Memory B cell (primary cell): Measurements from ENCODE around the gene XPO6.
A peak's percentile ranks its signal among the peaks of the same experiment; 100 is the strongest.

Experiments used
- ATAC-seq: fragments of 150-1000 bp; cut with Tn5 transposase; 2 replicates; pipeline ENCODE4 v1.10.0; 2021; ENCODE audit warnings: low read depth, mild to moderate bottlenecking, moderate library complexity
- DNase-seq, 2 donors: peaks; one replicate each; pipeline ENCODE4 v3.0.0; 2022; ENCODE audit warnings: low spot score in 2 of 2
- H3K27ac Mint-ChIP-seq: one replicate; pipeline ENCODE4 v1.8.0; 2022; ENCODE audit warnings: mild to moderate bottlenecking, moderate library complexity, mixed read lengths
- H3K27me3 Mint-ChIP-seq: one replicate; pipeline ENCODE4 v1.8.0; 2022; ENCODE audit warnings: mixed read lengths
- H3K36me3 Mint-ChIP-seq: one replicate; pipeline ENCODE4 v1.8.0; 2022; ENCODE audit warnings: mild to moderate bottlenecking, mixed read lengths
- H3K4me1 Mint-ChIP-seq: one replicate; pipeline ENCODE4 v1.8.0; 2022; ENCODE audit warnings: mixed read lengths
- H3K4me3 Mint-ChIP-seq: one replicate; pipeline ENCODE4 v1.8.0; 2022; ENCODE audit warnings: mild to moderate bottlenecking, moderate library complexity, mixed read lengths
- H3K9me3 Mint-ChIP-seq: one replicate; pipeline ENCODE4 v1.8.0; 2022; ENCODE audit warnings: mixed read lengths

XPO6 gene

DNA sequence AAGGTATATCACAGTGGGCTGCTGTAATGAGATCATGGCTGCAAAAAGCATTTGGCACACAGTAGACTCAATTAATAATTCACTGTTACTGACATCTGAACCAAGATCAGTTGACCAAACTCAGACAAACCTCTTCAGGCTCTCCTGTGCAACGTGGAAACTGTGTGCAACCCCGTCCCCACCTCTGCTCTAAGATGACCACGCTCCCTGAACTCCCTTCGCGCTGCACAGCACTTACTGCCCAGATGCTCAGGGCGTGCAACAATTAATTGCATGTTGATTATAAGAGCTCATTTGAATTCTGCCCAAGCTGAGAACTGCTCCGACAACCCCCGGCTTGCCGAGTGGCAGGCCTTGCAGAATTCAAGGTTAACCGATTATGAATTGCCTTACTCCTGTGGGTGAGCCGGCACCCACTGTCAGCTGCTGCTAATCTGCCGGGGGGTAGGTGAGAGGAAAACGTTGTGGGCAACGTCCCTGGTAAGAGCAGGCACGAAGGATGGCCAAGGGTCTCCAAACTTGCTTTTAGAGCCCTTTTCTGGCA lies 147.0 kb downstream of the XPO6 start:
- H3K4me3 Mint-ChIP-seq: no peak overlapping the region
- H3K36me3 Mint-ChIP-seq: no peaks in the 10 kb centered on the region
- no peak for ATAC-seq

DNA sequence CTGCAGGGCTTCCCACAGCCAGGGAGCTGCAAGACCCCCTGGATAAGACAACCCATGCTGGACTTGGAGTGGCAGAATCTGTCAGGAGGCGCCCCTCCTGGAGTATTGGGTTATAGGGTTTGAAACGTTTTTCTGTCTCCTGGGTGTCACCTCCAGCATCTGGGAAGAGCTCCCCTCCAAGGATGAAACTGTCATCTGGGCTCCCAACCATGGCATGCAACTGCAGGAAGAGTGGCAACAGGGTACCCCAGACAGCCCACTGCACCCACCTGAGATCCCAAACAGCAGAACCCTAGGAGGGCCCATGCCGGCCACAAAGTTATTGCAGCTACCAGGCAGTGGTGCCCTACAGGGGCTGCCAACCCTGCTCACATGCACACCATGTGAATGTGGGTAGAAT lies 147.6 kb downstream of the XPO6 start:
- ATAC-seq: no peak
- H3K9me3 Mint-ChIP-seq: no peaks in the 10 kb centered on the region
- H3K27ac Mint-ChIP-seq: no peak overlapping the region
- DNase-seq: no peak
- H3K4me3 Mint-ChIP-seq: no peak overlapping the region
- no peaks in the 10 kb centered on the region for H3K36me3 Mint-ChIP-seq
- no peaks in the 10 kb centered on the region for H3K4me1 Mint-ChIP-seq
- peaks cover 37% of the 10 kb centered on the region for H3K27me3 Mint-ChIP-seq

More for the DNA sequence above, 147.0 kb downstream of the XPO6 start:
- H3K27me3 Mint-ChIP-seq: peaks cover 31% of the 10 kb centered on the region
- no peaks in the 10 kb centered on the region for H3K9me3 Mint-ChIP-seq
- H3K27ac Mint-ChIP-seq: no peak overlapping the region
- DNase-seq: no peak
- no peaks in the 10 kb centered on the region for H3K4me1 Mint-ChIP-seq

DNA sequence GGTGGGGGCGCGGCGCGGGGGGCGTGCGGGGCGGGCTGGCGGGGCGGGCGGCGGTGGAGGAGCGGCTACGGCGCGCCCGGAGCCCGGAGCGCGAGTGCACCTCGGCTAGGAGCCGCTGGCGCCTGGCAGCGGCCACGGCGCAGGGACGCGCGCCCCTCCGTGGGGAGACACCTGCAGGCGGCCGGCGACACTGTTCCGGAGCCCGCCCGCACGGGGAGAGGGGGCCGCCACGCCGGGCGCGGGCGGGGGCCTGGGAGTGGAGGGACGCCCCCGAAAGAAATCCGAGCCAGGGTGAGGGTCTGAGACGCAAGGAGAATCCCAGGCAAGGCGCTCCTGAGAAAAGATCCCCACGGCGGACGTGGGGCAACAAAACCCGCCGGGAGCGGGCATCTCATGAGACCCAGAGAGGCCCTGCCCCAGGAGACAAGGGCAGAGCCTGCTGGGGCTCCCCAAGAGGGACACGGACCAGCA lies 148.1 kb downstream of the XPO6 start, which contains the start of gene GSG1L:
Gene GSG1L (minus strand): TSS at position 124 of the 471 bp plus-strand sequence. CDS start 290 bp downstream, outside the sequence.
- Mint-ChIP-seq H3K27ac (no peak within 1 kb of the TSS), H3K4me1 (no peaks in the 10 kb centered on the region), H3K4me3 (peak within 1 kb of the TSS; percentile 66), H3K36me3 (no peaks in the 10 kb centered on the region), H3K27me3 (peaks cover 37% of the 10 kb centered on the region), H3K9me3 (no peaks in the 10 kb centered on the region)
- DNase-seq (no peak), ATAC-seq (peak; percentile 42)

DNA sequence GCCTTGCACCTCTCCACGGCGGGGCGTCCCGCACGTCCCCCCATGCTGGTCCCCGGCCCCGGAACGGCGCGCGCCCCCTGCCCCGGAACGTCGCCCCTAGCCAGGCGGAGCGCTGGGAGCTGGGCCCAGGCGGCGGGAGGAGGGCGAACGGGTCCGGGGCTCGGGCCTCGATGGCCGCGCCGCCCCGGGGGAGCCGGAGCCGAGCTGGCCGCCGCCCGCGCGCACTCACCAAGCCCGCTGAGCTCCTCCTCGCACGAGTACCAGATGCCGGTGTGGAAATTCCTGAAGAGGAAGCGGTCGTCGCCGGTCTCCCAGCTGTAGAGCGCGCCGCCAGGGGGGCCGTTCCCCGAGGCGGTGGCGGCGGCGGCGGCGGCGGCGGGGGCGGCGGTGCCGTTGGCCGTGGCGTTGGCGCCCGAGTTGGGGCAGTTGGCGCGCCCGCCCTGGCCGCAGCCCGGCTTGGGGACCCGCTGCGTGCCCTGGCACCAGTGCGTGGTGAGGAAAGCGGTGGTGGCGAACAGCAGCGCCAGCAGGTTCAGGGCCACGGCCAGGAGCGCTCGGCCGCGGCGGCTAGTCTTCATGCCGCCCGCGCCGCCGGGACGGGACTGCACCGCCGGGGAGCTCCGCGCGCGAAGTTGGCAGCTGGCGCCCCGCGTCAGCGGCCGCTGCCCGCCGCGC lies 148.8 kb downstream of the XPO6 start:
- DNase-seq (no peak), ATAC-seq (peak; percentile 37)
- Mint-ChIP-seq H3K4me3 (no peak overlapping the region), H3K36me3 (no peaks in the 10 kb centered on the region), H3K27me3 (peaks cover 37% of the 10 kb centered on the region), H3K27ac (no peak overlapping the region), H3K4me1 (no peaks in the 10 kb centered on the region), H3K9me3 (no peaks in the 10 kb centered on the region)

DNA sequence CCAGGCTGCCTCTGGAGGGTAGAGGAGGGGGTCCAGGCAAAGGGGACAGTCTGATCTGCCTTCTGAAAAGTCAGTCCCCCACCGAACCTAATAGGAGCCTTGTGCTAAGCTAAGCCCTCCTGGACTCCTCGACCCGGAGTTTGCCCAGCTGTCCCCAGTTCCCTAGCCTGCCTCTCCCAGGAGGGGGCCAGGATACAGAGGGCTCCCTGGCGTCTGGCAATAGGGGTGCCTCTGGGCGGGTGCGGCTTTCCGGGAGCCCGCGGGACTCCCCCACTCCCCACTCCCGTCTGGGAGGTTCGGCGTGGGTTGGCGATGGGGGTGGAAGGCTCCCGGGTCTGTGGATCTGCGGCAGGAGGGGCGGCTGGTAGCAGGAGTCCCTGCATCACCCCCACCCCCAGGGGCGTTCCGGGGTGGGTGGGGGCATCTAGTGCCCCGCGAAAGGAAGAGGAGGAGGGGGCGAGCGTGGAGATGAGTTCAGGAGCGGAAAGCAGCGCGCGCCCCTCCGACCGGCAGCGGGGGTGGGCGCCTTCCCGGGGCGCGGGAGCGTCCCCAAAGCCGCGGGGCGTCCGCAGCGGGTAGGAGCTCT lies 149.4 kb downstream of the XPO6 start:
- no peaks in the 10 kb centered on the region for H3K4me1 Mint-ChIP-seq
- ATAC-seq: no peak
- H3K4me3 Mint-ChIP-seq: peak overlapping the region; percentile 66
- peaks cover 33% of the 10 kb centered on the region for H3K27me3 Mint-ChIP-seq
- no peak overlapping the region for H3K27ac Mint-ChIP-seq
- DNase-seq: no peak
- no peaks in the 10 kb centered on the region for H3K36me3 Mint-ChIP-seq
- no peaks in the 10 kb centered on the region for H3K9me3 Mint-ChIP-seq

DNA sequence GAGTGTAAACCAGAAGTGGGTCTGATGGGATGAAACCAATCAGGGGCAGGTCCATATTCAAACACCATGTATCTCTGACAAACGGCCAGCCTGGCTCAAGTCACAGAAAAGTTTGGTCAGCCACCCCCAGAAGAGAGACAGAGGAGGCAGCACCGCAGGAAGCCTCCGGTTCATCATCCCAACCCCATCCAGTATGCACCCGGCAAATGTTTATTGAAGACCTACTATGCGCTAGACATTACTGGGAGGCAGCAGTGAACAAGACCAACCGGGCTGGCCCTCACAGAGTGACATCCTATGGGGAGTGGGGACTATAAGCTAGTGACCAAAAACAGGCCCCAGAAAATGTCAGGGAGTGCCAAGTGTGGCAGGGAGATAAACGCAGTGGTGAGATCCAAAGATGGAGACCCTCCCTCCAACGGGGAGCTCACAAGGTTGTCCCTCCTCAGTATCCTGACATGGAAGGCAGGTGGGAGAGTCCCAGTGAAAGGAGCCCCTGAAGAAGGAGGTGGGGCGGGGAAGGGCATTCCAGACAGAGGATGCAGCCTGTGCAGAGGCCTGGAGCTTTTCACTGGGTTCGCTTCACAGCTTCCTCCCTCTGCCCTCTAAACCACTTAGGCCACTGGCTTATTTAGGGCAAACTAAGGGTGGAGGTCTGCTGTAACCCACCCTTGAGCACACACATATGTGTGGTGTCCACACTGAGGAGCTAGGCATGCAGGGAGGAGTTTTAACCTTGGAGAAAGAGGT lies 150.2 kb downstream of the XPO6 start:
- Mint-ChIP-seq H3K4me1 (no peaks in the 10 kb centered on the region), H3K36me3 (no peaks in the 10 kb centered on the region), H3K27ac (no peak overlapping the region), H3K9me3 (no peaks in the 10 kb centered on the region), H3K4me3 (no peak overlapping the region), H3K27me3 (peaks cover 33% of the 10 kb centered on the region)
- DNase-seq (no peak), ATAC-seq (no peak)

DNA sequence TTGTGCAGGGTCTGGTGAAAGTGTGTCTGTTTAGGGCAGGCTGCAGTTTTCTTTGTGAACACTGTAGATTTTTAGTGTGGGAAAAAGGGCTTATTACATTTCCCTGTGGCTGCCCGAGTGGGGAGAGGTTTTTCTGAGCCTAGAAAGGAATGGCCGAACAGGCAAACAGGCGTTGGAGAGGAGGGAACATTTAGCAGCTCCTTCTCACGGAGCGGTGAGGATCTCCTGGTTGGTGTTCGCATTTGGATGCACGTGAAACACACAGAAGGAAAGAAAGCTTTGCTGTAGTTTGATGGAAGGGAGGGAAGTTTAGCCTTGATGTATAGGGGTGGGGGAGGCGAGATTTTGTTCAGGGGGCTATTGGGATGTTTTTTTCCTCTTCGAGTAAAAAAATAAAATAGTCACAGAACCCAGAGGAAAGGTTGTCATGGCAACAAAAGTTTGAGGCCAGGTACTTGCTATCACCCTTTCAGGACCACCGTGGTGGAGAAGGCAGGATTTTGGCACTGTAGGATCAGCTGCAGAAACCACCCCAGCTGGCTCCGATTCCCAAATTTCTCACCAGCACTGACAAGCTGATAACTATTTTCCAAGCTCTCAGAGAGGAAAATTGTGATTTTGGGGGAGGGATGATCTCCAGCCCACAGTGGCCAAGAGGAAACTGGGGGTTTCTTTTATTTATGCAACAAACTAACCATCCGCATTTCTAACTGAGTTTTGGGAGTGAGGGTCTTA lies 151.8 kb downstream of the XPO6 start:
- H3K27ac Mint-ChIP-seq: no peak overlapping the region

DNA sequence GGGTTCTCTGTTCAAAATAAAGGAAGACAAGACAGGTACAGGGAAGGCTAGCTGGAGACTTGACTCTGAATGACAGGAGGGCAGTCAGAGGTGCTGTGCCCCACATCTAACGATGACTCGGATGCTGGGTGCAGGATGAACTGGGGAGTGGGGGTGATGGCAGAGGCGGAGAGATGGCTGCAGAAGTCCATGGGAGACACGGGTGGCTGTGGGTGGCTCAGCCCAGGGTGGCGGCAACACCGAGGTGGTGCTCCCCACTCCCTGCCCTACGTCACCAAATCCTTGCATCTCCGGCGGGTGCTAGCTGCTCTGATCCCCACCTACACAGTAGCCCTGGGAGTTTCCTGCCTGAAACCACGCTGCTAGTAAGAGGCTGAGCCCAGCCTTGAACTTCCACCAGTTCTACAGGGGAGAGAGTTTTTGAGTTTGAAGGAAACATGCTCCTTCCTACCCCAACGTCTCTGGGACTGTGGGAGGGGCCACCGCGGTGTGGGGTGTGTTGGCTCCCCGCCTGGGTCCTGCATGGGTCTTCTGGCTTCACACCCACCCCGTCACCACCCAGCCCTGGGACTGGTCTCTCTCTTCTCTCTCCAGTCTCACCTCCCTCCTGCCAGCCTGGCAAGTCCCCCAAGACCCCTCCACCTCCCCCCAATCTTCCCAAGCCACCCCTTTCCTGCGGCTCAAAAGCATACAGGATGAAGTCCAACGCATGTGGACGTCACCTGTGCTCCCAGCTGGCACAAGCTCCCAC lies 152.8 kb downstream of the XPO6 start:
- ATAC-seq (no peak), DNase-seq (no peak)
- Mint-ChIP-seq H3K36me3 (no peaks in the 10 kb centered on the region), H3K4me3 (no peak overlapping the region), H3K4me1 (no peaks in the 10 kb centered on the region), H3K27ac (no peak overlapping the region), H3K9me3 (no peaks in the 10 kb centered on the region), H3K27me3 (peaks cover 24% of the 10 kb centered on the region)

More for the DNA sequence above, 151.8 kb downstream of the XPO6 start:
- Mint-ChIP-seq H3K4me3 (no peak overlapping the region), H3K4me1 (no peaks in the 10 kb centered on the region), H3K27me3 (peaks cover 26% of the 10 kb centered on the region), H3K9me3 (no peaks in the 10 kb centered on the region), H3K36me3 (no peaks in the 10 kb centered on the region)
- ATAC-seq: no peak
- DNase-seq: no peak

DNA sequence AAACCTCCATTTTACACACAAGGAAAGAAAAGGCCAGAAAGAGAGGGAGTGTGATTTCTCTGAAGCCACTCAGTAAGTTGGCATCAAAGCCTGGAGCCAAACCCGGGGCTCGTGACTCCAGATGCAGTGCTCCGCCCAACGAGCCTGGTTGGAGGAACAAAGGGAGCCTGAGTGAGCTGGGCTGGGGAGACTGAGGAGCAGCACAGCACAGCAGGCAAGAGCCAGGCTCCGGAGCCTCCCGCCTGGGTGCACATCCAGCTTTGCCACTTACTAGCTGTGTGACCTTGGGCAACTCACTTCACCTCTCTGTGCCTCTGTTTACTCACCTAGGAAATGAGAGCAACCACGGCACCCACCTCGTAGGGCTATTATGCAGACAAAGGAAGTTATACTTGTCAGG lies 153.8 kb downstream of the XPO6 start:
- DNase-seq (no peak), ATAC-seq (no peak)
- H3K27me3 Mint-ChIP-seq: peaks cover 30% of the 10 kb centered on the region
- no peak overlapping the region for H3K27ac Mint-ChIP-seq
- H3K36me3 Mint-ChIP-seq: no peaks in the 10 kb centered on the region
- H3K4me3 Mint-ChIP-seq: no peak overlapping the region
- no peaks in the 10 kb centered on the region for H3K9me3 Mint-ChIP-seq
- H3K4me1 Mint-ChIP-seq: peaks cover 3% of the 10 kb centered on the region

DNA sequence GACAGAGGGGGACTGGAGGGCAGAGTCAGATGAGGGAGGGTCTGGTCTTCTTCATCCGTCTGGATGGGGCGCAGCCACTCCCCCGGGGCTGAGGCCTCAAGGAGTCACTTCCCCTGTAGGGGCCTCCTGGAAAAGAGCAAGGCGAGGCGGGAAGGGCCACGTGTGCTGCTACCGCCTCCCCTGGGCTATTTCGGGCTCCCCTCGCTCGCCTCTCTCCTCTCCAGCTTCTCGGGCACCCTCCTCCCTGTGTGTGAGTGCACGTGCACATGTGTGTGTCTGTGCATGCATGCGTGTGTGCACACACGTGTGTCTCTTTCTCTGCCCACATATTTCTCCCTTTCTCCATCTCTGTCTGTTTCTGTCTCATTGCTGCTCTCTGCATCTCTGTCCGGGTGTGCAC lies 158.3 kb downstream of the XPO6 start:
- ATAC-seq: no peak
- H3K27me3 Mint-ChIP-seq: peaks cover 12% of the 10 kb centered on the region
- H3K36me3 Mint-ChIP-seq: peaks cover 3% of the 10 kb centered on the region

DNA sequence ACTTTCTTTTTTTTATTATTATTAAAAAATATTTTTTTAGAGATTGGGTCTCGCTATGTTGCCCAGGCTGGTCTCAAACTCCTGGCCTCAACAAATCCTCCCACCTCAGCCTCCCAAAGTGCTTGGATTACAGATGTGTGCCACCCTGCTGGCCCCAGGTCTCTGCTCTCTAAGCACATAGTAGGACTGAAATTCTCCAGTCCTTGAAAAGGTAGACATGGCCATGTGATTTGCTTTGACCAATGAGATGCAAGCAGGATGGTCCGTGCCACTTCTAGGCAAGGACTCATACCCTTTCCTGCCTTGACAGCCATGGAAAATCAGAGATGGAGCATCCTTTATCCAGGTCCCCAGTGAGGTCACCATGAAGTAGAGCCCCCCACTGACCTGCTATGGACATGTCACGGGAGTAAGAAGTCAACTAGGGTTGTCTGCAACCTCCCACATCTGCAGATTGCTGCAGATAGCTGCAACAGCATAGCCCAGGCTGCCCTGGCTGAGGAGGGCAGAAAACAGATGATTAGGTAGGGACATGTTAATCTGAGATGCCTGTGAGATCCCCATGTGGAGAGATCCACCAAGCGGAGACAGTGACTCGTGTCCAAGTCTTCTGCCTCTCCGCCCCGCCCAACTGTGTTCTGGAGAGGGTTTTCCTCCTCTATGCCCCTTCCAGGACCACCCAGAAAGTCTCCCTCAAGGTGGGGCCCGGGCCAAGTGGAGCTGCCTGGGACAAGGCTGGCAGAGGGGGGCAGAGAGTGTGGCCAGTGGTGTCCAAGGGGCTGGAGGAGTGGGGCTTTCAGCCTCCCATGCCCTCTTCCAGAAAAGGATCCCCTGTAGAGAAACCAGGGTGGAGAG lies 159.3 kb downstream of the XPO6 start:
- H3K36me3 Mint-ChIP-seq: peaks cover 3% of the 10 kb centered on the region
- H3K4me3 Mint-ChIP-seq: no peak overlapping the region
- peaks cover 12% of the 10 kb centered on the region for H3K27me3 Mint-ChIP-seq
- H3K4me1 Mint-ChIP-seq: peaks cover 3% of the 10 kb centered on the region
- H3K9me3 Mint-ChIP-seq: peaks cover 4% of the 10 kb centered on the region
- H3K27ac Mint-ChIP-seq: no peak overlapping the region
- DNase-seq: no peak
- no peak for ATAC-seq

More for the DNA sequence above, 158.3 kb downstream of the XPO6 start:
- DNase-seq: no peak
- Mint-ChIP-seq H3K27ac (no peak overlapping the region), H3K4me1 (peaks cover 3% of the 10 kb centered on the region), H3K9me3 (peaks cover 4% of the 10 kb centered on the region), H3K4me3 (no peak overlapping the region)

DNA sequence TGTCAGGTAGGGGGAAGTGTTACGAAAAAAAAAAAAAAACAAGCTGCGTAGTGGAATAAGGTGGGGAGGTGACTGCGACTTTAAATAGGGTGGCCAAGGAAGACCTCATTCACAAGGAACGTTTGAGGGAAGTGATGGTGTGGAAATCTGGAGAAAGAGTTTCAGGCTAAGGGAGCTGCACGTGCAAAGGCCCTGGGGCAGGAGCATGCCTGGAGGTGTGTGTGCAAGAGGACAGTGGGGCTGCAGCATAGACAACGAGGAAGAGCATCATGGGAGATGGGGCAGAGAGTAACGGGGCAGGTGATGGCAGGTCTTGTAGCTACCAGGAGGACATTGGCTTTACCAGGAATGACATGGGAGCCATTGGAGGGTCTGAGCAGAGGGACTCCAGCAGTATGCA lies 160.3 kb downstream of the XPO6 start:
- peaks cover 11% of the 10 kb centered on the region for H3K9me3 Mint-ChIP-seq
- H3K27me3 Mint-ChIP-seq: peaks cover 13% of the 10 kb centered on the region
- no peak overlapping the region for H3K4me3 Mint-ChIP-seq
- ATAC-seq: no peak
- no peak overlapping the region for H3K27ac Mint-ChIP-seq
- no peak for DNase-seq
- H3K36me3 Mint-ChIP-seq: peaks cover 7% of the 10 kb centered on the region
- peaks cover 3% of the 10 kb centered on the region for H3K4me1 Mint-ChIP-seq
